ENCODE data around the gene SULT4A1. TPM values are rescaled to one million over a fixed set of nuclear protein-coding genes. Genes with fewer than 3 reads are reported as not detected.

The SULT4A1 gene
- total and polyA plus RNA-seq, 10 of the 15 experiments (the other 5 are each of a cell fraction or from before 2014, with no cell fraction given): not detected

DNA sequence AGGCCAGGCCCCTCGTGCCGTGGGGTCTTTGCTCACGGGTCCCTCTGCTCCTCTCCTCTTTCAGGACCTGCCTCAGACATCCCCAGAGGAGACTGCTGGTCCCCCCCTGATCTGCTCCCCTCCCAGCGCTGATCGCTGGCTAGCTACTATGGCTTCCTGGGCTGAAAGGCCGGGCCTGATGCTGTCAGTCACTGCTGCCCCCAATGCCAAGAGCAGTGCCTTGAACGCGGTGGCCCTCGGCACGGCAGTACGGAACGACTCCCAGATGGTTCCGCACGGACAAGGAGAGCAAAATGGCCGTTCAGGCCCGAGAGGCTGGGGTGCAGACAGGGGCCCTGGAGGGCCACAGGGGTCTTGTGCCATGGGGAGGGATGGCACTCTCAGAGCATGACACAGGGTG, 21.5 kb downstream of the SULT4A1 start:
- no peak for FAIRE-seq
- no peaks in the 10 kb centered on the region for H4K20me1 ChIP-seq (ENCODE audit: control insufficient read depth, insufficient read depth)
- no peaks in the 10 kb centered on the region for H3K4me1 ChIP-seq (ENCODE audit: control insufficient read depth, insufficient read depth, low read length)
- H3K4me2 ChIP-seq (ENCODE audit: control insufficient read depth, insufficient read depth): no peak overlapping the region
- TF ChIP-seq, protein P1, sequence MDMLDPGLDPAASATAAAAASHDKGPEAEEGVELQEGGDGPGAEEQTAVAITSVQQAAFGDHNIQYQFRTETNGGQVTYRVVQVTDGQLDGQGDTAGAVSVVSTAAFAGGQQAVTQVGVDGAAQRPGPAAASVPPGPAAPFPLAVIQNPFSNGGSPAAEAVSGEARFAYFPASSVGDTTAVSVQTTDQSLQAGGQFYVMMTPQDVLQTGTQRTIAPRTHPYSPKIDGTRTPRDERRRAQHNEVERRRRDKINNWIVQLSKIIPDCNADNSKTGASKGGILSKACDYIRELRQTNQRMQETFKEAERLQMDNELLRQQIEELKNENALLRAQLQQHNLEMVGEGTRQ (IDR thresholded peaks at IDR 0.05; ENCODE audit: borderline replicate concordance, low read depth, low read length): no peak
- no peak for TF ChIP-seq GABPA (IDR thresholded peaks at IDR 0.05; ENCODE audit: low read depth)
- TF ChIP-seq YBX1 (IDR thresholded peaks at IDR 0.05): no peak
- no peak for TF ChIP-seq YY1 (IDR thresholded peaks at IDR 0.05; ENCODE audit: low read depth, low read length)
- no peak for TF ChIP-seq CBX3 (IDR thresholded peaks at IDR 0.05; ENCODE audit: borderline replicate concordance, low read depth)
- no peaks in the 10 kb centered on the region for H3K36me3 ChIP-seq (ENCODE audit: control insufficient read depth in 2 of 2, insufficient read depth in 2 of 2, low read length in 1 of 2)
- DNase-seq (ENCODE audit: low read depth, low spot score): no peak
- SMC1A ChIA-PET (ENCODE audit: uncharacterized antibody, unreplicated experiment): no interaction called here
- POLR2A ChIA-PET: no interaction called here
- H3K27me3 ChIP-seq (replicated peaks in 1 of 2; ENCODE audit: control insufficient read depth in 2 of 2, insufficient read depth in 2 of 2, low read length in 1 of 2): peaks cover 3% of the 10 kb centered on the region in 2 experiments; a peak in 3 of 4 replicates
- intact Hi-C loops (cut with micrococcal nuclease; ENCODE audit: unreplicated experiment): no loop called here
- H2AFZ ChIP-seq (ENCODE audit: control insufficient read depth, low read depth, low read length): no peak overlapping the region
- H3K4me3 ChIP-seq: no peak overlapping the region
- no TSS peak for BruUV-seq (replicated peaks)
- H3K9ac ChIP-seq (ENCODE audit: control insufficient read depth, insufficient read depth, low read length): no peak overlapping the region
- no peaks in the 10 kb centered on the region for H3K9me3 ChIP-seq (replicated peaks; ENCODE audit: control insufficient read depth, insufficient read depth, low read length)
- 32% methylated on average over 16 of the region's 16 CpGs for WGBS (ENCODE audit: insufficient coverage, insufficient replicate concordance, low lambda C conversion rate, missing lambda C conversion rate)
- no peaks in the 10 kb centered on the region for H3K79me2 ChIP-seq (ENCODE audit: control insufficient read depth, insufficient read depth, low read length)
- CTCF ChIA-PET: no interaction called here
- no peak for ATAC-seq
- RAD21 ChIA-PET (ENCODE audit: unreplicated experiment): no interaction called here
- H3K27ac ChIP-seq (ENCODE audit: control insufficient read depth, insufficient read depth): no peak overlapping the region
- in situ Hi-C loops (cut with MboI): no loop called here

DNA sequence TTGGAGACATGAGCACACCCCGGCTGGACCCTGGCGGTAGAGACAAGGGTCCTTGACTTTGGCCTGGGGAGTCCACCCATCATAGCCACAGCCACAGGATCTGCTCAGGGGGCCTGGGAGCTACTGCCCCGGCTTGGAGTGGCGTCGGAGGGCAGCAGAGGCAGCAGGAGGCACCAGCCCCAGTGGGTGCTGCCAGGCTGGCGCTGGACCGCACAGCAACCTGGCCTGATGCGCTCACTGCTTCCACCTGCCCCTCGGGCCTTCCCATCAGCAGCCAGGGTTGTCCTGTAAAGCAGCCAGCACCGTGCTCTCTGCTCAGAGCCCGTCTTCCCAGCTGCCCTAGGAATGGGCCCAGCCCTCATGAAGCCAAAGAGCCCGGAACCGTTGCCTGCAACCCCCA, 21.9 kb downstream of the SULT4A1 start:
- in situ Hi-C loops (cut with MboI) (no loop called here), intact Hi-C loops (cut with micrococcal nuclease; ENCODE audit: unreplicated experiment) (no loop called here)
- FAIRE-seq (no peak), ATAC-seq (no peak), DNase-seq (ENCODE audit: low read depth, low spot score) (no peak)
- Histone ChIP-seq H3K27me3 (replicated peaks in 1 of 2; ENCODE audit: control insufficient read depth in 2 of 2, insufficient read depth in 2 of 2, low read length in 1 of 2) (peaks cover 3% of the 10 kb centered on the region in 2 experiments; a peak in 3 of 4 replicates), H3K4me3 (no peak overlapping the region), H3K4me1 (ENCODE audit: control insufficient read depth, insufficient read depth, low read length) (no peaks in the 10 kb centered on the region), H3K9me3 (replicated peaks; ENCODE audit: control insufficient read depth, insufficient read depth, low read length) (no peaks in the 10 kb centered on the region), H3K9ac (ENCODE audit: control insufficient read depth, insufficient read depth, low read length) (no peak overlapping the region), H3K36me3 (ENCODE audit: control insufficient read depth in 2 of 2, insufficient read depth in 2 of 2, low read length in 1 of 2) (no peaks in the 10 kb centered on the region), H2AFZ (ENCODE audit: control insufficient read depth, low read depth, low read length) (no peak overlapping the region), H3K79me2 (ENCODE audit: control insufficient read depth, insufficient read depth, low read length) (no peaks in the 10 kb centered on the region), H4K20me1 (ENCODE audit: control insufficient read depth, insufficient read depth) (no peaks in the 10 kb centered on the region), H3K4me2 (ENCODE audit: control insufficient read depth, insufficient read depth) (no peak overlapping the region), H3K27ac (ENCODE audit: control insufficient read depth, insufficient read depth) (no peak overlapping the region)
- SMC1A ChIA-PET (ENCODE audit: uncharacterized antibody, unreplicated experiment): no interaction called here
- RAD21 ChIA-PET (ENCODE audit: unreplicated experiment): no interaction called here
- BruUV-seq (replicated peaks): no TSS peak
- POLR2A ChIA-PET: no interaction called here
- CTCF ChIA-PET: no interaction called here
- 41% methylated on average over 13 of the region's 13 CpGs for WGBS (ENCODE audit: insufficient coverage, insufficient replicate concordance, low lambda C conversion rate, missing lambda C conversion rate)
- TF ChIP-seq, protein P2, sequence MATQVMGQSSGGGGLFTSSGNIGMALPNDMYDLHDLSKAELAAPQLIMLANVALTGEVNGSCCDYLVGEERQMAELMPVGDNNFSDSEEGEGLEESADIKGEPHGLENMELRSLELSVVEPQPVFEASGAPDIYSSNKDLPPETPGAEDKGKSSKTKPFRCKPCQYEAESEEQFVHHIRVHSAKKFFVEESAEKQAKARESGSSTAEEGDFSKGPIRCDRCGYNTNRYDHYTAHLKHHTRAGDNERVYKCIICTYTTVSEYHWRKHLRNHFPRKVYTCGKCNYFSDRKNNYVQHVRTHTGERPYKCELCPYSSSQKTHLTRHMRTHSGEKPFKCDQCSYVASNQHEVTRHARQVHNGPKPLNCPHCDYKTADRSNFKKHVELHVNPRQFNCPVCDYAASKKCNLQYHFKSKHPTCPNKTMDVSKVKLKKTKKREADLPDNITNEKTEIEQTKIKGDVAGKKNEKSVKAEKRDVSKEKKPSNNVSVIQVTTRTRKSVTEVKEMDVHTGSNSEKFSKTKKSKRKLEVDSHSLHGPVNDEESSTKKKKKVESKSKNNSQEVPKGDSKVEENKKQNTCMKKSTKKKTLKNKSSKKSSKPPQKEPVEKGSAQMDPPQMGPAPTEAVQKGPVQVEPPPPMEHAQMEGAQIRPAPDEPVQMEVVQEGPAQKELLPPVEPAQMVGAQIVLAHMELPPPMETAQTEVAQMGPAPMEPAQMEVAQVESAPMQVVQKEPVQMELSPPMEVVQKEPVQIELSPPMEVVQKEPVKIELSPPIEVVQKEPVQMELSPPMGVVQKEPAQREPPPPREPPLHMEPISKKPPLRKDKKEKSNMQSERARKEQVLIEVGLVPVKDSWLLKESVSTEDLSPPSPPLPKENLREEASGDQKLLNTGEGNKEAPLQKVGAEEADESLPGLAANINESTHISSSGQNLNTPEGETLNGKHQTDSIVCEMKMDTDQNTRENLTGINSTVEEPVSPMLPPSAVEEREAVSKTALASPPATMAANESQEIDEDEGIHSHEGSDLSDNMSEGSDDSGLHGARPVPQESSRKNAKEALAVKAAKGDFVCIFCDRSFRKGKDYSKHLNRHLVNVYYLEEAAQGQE (IDR thresholded peaks at IDR 0.05; ENCODE audit: low read depth, low read length): no peak
- TF ChIP-seq CBFB (IDR thresholded peaks at IDR 0.05; ENCODE audit: low read depth) (no peak), NFYA (IDR thresholded peaks at IDR 0.05; ENCODE audit: borderline replicate concordance, low read depth, low read length) (no peak), BRCA1 (IDR thresholded peaks at IDR 0.05; ENCODE audit: low read depth, low read length) (no peak), EGR1 (IDR thresholded peaks at IDR 0.05; ENCODE audit: borderline replicate concordance in 1 of 2, low read depth in 2 of 2, low read length in 2 of 2) (no peak)
- TF ChIP-seq, protein P3, sequence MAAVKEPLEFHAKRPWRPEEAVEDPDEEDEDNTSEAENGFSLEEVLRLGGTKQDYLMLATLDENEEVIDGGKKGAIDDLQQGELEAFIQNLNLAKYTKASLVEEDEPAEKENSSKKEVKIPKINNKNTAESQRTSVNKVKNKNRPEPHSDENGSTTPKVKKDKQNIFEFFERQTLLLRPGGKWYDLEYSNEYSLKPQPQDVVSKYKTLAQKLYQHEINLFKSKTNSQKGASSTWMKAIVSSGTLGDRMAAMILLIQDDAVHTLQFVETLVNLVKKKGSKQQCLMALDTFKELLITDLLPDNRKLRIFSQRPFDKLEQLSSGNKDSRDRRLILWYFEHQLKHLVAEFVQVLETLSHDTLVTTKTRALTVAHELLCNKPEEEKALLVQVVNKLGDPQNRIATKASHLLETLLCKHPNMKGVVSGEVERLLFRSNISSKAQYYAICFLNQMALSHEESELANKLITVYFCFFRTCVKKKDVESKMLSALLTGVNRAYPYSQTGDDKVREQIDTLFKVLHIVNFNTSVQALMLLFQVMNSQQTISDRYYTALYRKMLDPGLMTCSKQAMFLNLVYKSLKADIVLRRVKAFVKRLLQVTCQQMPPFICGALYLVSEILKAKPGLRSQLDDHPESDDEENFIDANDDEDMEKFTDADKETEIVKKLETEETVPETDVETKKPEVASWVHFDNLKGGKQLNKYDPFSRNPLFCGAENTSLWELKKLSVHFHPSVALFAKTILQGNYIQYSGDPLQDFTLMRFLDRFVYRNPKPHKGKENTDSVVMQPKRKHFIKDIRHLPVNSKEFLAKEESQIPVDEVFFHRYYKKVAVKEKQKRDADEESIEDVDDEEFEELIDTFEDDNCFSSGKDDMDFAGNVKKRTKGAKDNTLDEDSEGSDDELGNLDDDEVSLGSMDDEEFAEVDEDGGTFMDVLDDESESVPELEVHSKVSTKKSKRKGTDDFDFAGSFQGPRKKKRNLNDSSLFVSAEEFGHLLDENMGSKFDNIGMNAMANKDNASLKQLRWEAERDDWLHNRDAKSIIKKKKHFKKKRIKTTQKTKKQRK (IDR thresholded peaks at IDR 0.05; ENCODE audit: low read depth, low read length): no peak

All from GM12878 (cell line).